Body of pancreas (tissue), 4 donors: ENCODE measurements around the gene TRAPPC2. TPM values are rescaled to one million over a fixed set of nuclear protein-coding genes. Genes with fewer than 3 reads are reported as not detected.

ENCODE experiments used
- ATAC-seq: fragments of 150-250 bp; one replicate; pipeline ENCODE4 v1.9.1; 2016
- DNase-seq, 4 donors: peaks; one replicate each; pipeline ENCODE4 v3.0.0-alpha.2; 2019
- H3K27ac ChIP-seq, 4 donors: fragments of 200-600 bp; sonication (generic); 1 replicate in 3 of 4; 2 replicates in 1 of 4; pipeline versions ENCODE4 v1.5.1 to v1.6.1; 2016 to 2019; ENCODE audit warnings: mild to moderate bottlenecking in 1 of 4, mixed read lengths in 1 of 4, moderate library complexity in 1 of 4
- H3K27me3 ChIP-seq, 2 donors: fragments of 200-600 bp; sonication (generic); one replicate each; pipeline ENCODE4 v1.6.0; 2016; ENCODE audit warnings: mild to moderate bottlenecking in 1 of 2
- H3K36me3 ChIP-seq, 2 donors: fragments of 200-600 bp; sonication (generic); replicated peaks in 1 of 2; 2 replicates each; pipeline ENCODE4 v1.5.1; 2016; ENCODE audit warnings: low read depth in 2 of 2; ENCODE audit not compliant: insufficient read depth in 1 of 2
- H3K4me1 ChIP-seq: fragments of 200-600 bp; sonication (generic); one replicate; pipeline ENCODE4 v1.6.0; 2016
- H3K4me3 ChIP-seq, 2 donors: fragments of 200-600 bp; sonication (generic); 1 replicate in 1 of 2; 2 replicates in 1 of 2; pipeline ENCODE4 v1.5.1; 2016 to 2019
- H3K9me3 ChIP-seq, 3 donors: fragments of 200-600 bp; sonication (generic); 1 replicate in 2 of 3; 2 replicates in 1 of 3; pipeline ENCODE4 v1.5.1; 2016
- POLR2A ChIP-seq, 3 donors: fragments of 450-650 bp; IDR thresholded peaks; one replicate each; pipeline ENCODE4 v1.6.1; 2016; ENCODE audit warnings: antibody characterized with exemption in 3 of 3, mild to moderate bottlenecking in 2 of 3
- WGBS, 2 donors: methylation state at CpG; one replicate each; pipeline ENCODE4 v1.1.5; 2017; 5-methylcytosine and 5-hydroxymethylcytosine counted together
- intact Hi-C: fragments of 100-400 bp; cut with DNase I; formaldehyde crosslinking; loops from one replicate; pipeline ENCODE4 v1.15.1; 2023
- total RNA-seq, 2 donors: library from RNA; depleted of rRNA; stranded (reverse); fragments of >200 nt; gene quantifications; one replicate each; pipeline ENCODE4 v1.1.0, GENCODE V29; 2016
- TF ChIP-seq, protein P1 (sequence below), 7 experiments: fragments of 450-650 bp in 4 of 7; fragments of 200-600 bp in 3 of 7; sonication (generic) in 3 of 7; IDR thresholded peaks; one replicate each; pipeline ENCODE4 v1.5.1; 2016 to 2019; ENCODE audit warnings: antibody characterized with exemption in 7 of 7

Gene TRAPPC2
- total RNA-seq, 2 donors from 2014 or later: 14.5 to 28.5 TPM

DNA sequence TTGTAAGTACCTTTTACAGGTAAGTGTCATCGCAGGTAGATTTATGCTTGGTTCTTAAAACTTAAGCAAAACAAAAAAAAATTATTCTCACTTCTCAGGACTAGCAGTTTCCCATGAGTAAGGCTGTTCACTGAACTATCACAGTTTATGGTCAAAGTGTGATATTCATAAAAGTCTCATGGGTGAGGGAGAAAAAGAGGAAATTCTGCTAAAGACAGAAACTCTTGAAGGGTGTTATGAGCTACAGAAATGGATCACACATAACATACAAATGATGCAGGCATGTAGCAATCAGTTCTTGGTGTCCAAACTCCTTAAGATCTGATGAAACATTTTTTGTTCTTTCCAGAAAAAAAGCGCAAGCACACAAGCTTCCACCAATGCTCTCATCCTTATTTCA, 37.0 kb downstream of the TRAPPC2 start:
- Histone ChIP-seq H3K9me3 (no peaks in the 10 kb centered on the region), H3K27me3 (no peaks in the 10 kb centered on the region), H3K4me3 (no peak overlapping the region), H3K36me3 (no peaks in the 10 kb centered on the region), H3K27ac (no peak overlapping the region), H3K4me1 (peaks cover 73% of the 10 kb centered on the region)
- DNase-seq (no peak), ATAC-seq (no peak)
- 71 to 97% methylated on average over 2 of the region's 2 CpGs for whole genome bisulfite sequencing, 2 donors
- TF ChIP-seq, protein P1, sequence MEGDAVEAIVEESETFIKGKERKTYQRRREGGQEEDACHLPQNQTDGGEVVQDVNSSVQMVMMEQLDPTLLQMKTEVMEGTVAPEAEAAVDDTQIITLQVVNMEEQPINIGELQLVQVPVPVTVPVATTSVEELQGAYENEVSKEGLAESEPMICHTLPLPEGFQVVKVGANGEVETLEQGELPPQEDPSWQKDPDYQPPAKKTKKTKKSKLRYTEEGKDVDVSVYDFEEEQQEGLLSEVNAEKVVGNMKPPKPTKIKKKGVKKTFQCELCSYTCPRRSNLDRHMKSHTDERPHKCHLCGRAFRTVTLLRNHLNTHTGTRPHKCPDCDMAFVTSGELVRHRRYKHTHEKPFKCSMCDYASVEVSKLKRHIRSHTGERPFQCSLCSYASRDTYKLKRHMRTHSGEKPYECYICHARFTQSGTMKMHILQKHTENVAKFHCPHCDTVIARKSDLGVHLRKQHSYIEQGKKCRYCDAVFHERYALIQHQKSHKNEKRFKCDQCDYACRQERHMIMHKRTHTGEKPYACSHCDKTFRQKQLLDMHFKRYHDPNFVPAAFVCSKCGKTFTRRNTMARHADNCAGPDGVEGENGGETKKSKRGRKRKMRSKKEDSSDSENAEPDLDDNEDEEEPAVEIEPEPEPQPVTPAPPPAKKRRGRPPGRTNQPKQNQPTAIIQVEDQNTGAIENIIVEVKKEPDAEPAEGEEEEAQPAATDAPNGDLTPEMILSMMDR (IDR thresholded peaks at IDR 0.05): no peak
- no peak for TF ChIP-seq POLR2A (IDR thresholded peaks at IDR 0.05)
- intact Hi-C loops: no loop called here

GRCh38 chrX:13695601-13696115, 38.8 kb downstream of the TRAPPC2 start:
- TF ChIP-seq POLR2A (IDR thresholded peaks at IDR 0.05): no peak
- TF ChIP-seq, protein P1 (IDR thresholded peaks at IDR 0.05): no peak
- WGBS, 2 donors: 73 to 82% methylated on average over 4 of the region's 4 CpGs
- no peaks in the 10 kb centered on the region for H3K9me3 ChIP-seq
- H3K4me3 ChIP-seq: no peak overlapping the region
- H3K27me3 ChIP-seq: no peaks in the 10 kb centered on the region
- H3K4me1 ChIP-seq: peaks cover 71% of the 10 kb centered on the region
- ATAC-seq (no peak), DNase-seq (no peak)
- intact Hi-C loops: no loop called here
- peak overlapping the region in 1 of 4 donors; percentile 25 for H3K27ac ChIP-seq
- H3K36me3 ChIP-seq: no peaks in the 10 kb centered on the region

DNA sequence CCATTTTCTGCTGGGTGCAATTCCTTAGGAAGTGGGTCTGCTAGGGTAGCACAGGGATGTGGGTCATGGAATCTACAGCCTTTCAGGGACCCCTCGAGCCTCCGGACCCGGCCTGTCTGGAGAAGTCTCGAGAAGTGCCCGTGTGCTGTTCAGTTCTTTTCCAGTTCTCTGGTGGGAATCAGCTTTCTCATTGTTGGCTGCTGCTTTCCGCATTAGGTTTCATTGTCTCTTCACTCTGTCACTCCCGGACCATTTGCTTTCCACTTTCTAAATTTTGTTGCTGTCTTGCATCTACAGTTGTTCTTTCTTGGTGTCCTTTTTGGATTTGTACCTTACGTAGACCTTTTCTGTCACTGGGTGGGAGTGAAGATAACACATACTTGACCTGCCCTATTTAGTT, 39.4 kb downstream of the TRAPPC2 start:
- WGBS, 2 donors: 40 to 58% methylated on average over 6 to 8 of the region's 8 CpGs
- Histone ChIP-seq H3K4me3 (no peak overlapping the region), H3K4me1 (peaks cover 64% of the 10 kb centered on the region), H3K27ac (peak overlapping the region in 1 of 4 donors; percentile 25), H3K27me3 (no peaks in the 10 kb centered on the region), H3K9me3 (no peaks in the 10 kb centered on the region), H3K36me3 (no peaks in the 10 kb centered on the region)
- DNase-seq (no peak), ATAC-seq (no peak)
- intact Hi-C loops: no loop called here
- TF ChIP-seq POLR2A (IDR thresholded peaks at IDR 0.05): no peak
- TF ChIP-seq, protein P1 (IDR thresholded peaks at IDR 0.05): no peak

DNA sequence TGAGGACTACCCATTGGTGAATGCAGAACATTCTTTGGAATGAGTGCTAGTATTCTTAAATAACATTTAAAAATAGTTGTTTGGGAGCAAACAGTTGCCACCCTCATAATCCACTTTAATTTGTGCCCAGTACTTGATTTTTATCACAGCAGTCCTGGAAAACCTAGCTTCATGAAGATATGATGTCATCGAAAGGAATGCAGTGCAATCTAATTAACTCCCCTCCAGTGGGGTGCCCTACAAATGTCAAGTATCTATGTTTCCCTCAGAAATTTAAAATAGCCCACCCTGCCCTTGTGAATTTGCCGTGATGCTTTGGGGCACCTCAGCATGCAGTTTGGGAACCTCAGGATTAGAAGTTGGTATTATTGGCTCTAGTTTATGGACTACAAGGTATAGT, 40.1 kb downstream of the TRAPPC2 start:
- intact Hi-C loops: no loop called here
- Histone ChIP-seq H3K4me3 (no peak overlapping the region), H3K27ac (peak overlapping the region in 1 of 4 donors; percentile 99), H3K9me3 (no peaks in the 10 kb centered on the region), H3K27me3 (no peaks in the 10 kb centered on the region), H3K36me3 (no peaks in the 10 kb centered on the region), H3K4me1 (peaks cover 60% of the 10 kb centered on the region)
- TF ChIP-seq, protein P1 (IDR thresholded peaks at IDR 0.05): no peak
- TF ChIP-seq POLR2A (IDR thresholded peaks at IDR 0.05): no peak
- ATAC-seq (no peak), DNase-seq (no peak)
- 58 to 65% methylated on average over 1 to 2 of the region's 2 CpGs for WGBS, 2 donors

DNA sequence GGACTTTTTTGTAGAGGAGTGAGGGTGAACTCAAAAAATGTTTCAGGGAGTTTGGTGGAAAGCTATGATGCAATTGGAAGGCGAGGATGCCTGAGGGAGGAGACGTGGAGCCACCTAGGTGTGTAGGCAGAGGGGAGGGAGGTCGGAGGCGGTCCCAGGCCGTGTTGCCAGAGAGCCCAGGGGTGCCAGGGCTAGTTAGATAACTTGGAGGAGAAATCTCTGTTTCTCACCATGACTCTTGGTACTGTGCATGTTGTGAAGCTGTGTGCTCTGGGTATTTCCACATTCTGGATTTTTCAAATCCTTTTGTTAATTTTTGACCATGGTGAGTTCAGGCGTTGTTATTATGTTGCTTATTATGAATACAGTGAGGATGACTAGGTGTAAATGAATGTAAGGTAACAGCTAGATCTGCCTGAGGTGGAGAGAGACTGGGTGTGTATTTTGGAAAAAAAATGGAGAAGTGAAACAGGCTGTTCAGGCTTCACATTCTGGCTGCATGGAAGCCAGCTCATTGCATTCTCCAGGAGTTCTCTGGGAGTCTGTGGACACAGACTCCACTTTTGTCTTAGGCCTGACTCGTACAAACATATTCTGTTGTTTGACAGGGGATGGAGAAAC, 41.0 kb downstream of the TRAPPC2 start:
- peak; percentile 30 to 45 (median 36) for DNase-seq
- peaks cover 51% of the 10 kb centered on the region for H3K4me1 ChIP-seq

More for the DNA sequence above, 41.0 kb downstream of the TRAPPC2 start:
- peak overlapping the region in 3 of 4 donors; percentile 58 to 99 (median 66) for H3K27ac ChIP-seq
- H3K9me3 ChIP-seq: no peaks in the 10 kb centered on the region
- intact Hi-C loops: no loop called here
- 21 to 33% methylated on average over 7 of the region's 7 CpGs for WGBS, 2 donors
- no peaks in the 10 kb centered on the region for H3K36me3 ChIP-seq
- no peak for TF ChIP-seq POLR2A (IDR thresholded peaks at IDR 0.05)
- TF ChIP-seq, protein P1 (IDR thresholded peaks at IDR 0.05): no peak
- no peak overlapping the region for H3K4me3 ChIP-seq
- ATAC-seq: peak; percentile 13
- no peaks in the 10 kb centered on the region for H3K27me3 ChIP-seq
